ENCODE data around the gene TSPAN18.

TSPAN18 gene

GRCh38 chr11:44825058-44825785 lies 98.5 kb downstream of the TSPAN18 start:
- no peak for TF ChIP-seq CTCF (conservative IDR thresholded peaks at IDR 0.05; ENCODE audit: control insufficient read depth, insufficient read depth, low read depth, low read length)
- H3K4me3 ChIP-seq (ENCODE audit: control insufficient read depth, low read depth, low read length) = no peak overlapping the region
- no peak for DNase-seq (ENCODE audit: low read depth)

GRCh38 chr11:44826922-44827643 lies 100.3 kb downstream of the TSPAN18 start:
- TF ChIP-seq CTCF (conservative IDR thresholded peaks at IDR 0.05; ENCODE audit: control insufficient read depth, insufficient read depth, low read depth, low read length) = no peak
- no peak overlapping the region for H3K4me3 ChIP-seq (ENCODE audit: control insufficient read depth, low read depth, low read length)

GRCh38 chr11:44828296-44828695 lies 101.5 kb downstream of the TSPAN18 start:
- DNase-seq (ENCODE audit: low read depth) = no peak
- H3K4me3 ChIP-seq (ENCODE audit: control insufficient read depth, low read depth, low read length) = no peak overlapping the region
- no peak for TF ChIP-seq CTCF (conservative IDR thresholded peaks at IDR 0.05; ENCODE audit: control insufficient read depth, insufficient read depth, low read depth, low read length)

More at GRCh38 chr11:44826922-44827643, 100.3 kb downstream of the TSPAN18 start:
- no peak for DNase-seq (ENCODE audit: low read depth)

GRCh38 chr11:44829838-44830237 lies 103.1 kb downstream of the TSPAN18 start:
- no peak for DNase-seq (ENCODE audit: low read depth)
- TF ChIP-seq CTCF (conservative IDR thresholded peaks at IDR 0.05; ENCODE audit: control insufficient read depth, insufficient read depth, low read depth, low read length) = no peak
- H3K4me3 ChIP-seq (ENCODE audit: control insufficient read depth, low read depth, low read length) = no peak overlapping the region

GRCh38 chr11:44831605-44832394 lies 105.0 kb downstream of the TSPAN18 start:
- H3K4me3 ChIP-seq (ENCODE audit: control insufficient read depth, low read depth, low read length) = no peak overlapping the region
- DNase-seq (ENCODE audit: low read depth) = peak; percentile 12
- TF ChIP-seq CTCF (conservative IDR thresholded peaks at IDR 0.05; ENCODE audit: control insufficient read depth, insufficient read depth, low read depth, low read length) = no peak

- no peak for DNase-seq (ENCODE audit: low read depth)
- no peak overlapping the region for H3K4me3 ChIP-seq (ENCODE audit: control insufficient read depth, low read depth, low read length)
- TF ChIP-seq CTCF (conservative IDR thresholded peaks at IDR 0.05; ENCODE audit: control insufficient read depth, insufficient read depth, low read depth, low read length) = no peak
Observed at GRCh38 chr11:44832452-44832851, 105.7 kb downstream of the TSPAN18 start.

Measured in fibroblast of mammary gland (primary cell).